Karpas-422 (cell line): ENCODE measurements around the gene PRRT2. TPM values are rescaled to one million over a fixed set of nuclear protein-coding genes. Genes with fewer than 3 reads are reported as not detected.

Source experiments
- DNase-seq: peaks from one replicate; pipeline ENCODE4 v3.0.0-alpha.2; 2015
- H2AFZ ChIP-seq: fragments of 200-600 bp; sonication (generic); 2 replicates; pipeline ENCODE4 v1.6.1; 2014; ENCODE audit warnings: antibody characterized with exemption, low read length, mixed read lengths
- H3K27ac ChIP-seq: fragments of 200-600 bp; sonication (generic); 2 replicates; pipeline ENCODE4 v1.5.1; 2014; ENCODE audit warnings: mild to moderate bottlenecking, low read length, moderate library complexity
- H3K27me3 ChIP-seq: fragments of 200-600 bp; sonication (generic); 2 replicates; pipeline ENCODE4 v1.6.1; 2014; ENCODE audit warnings: low read length, mixed read lengths
- H3K36me3 ChIP-seq: fragments of 200-600 bp; sonication (generic); 2 replicates; pipeline ENCODE4 v1.6.1; 2014; ENCODE audit warnings: low read length, mixed read lengths; ENCODE audit not compliant: insufficient read depth
- H3K4me1 ChIP-seq: fragments of 200-600 bp; sonication (generic); 2 replicates; pipeline ENCODE4 v1.6.1; 2014; ENCODE audit warnings: mild to moderate bottlenecking, low read length, mixed read lengths
- H3K4me2 ChIP-seq: fragments of 200-600 bp; sonication (generic); 2 replicates; pipeline ENCODE4 v1.6.1; 2014; ENCODE audit warnings: low read length, low read depth, mild to moderate bottlenecking; ENCODE audit not compliant: poor library complexity, severe bottlenecking
- H3K4me3 ChIP-seq: fragments of 200-600 bp; sonication (generic); 2 replicates; pipeline ENCODE4 v1.5.1; 2014; ENCODE audit warnings: mild to moderate bottlenecking, antibody characterized with exemption, low read length, mixed read lengths
- H3K79me2 ChIP-seq: fragments of 200-600 bp; sonication (generic); 2 replicates; pipeline ENCODE4 v1.6.1; 2014; ENCODE audit warnings: mild to moderate bottlenecking, low read length, mixed read lengths
- H3K9ac ChIP-seq: fragments of 200-600 bp; sonication (generic); 2 replicates; pipeline ENCODE4 v1.6.0; 2014; ENCODE audit warnings: low read length
- H3K9me2 ChIP-seq: fragments of 200-600 bp; sonication (generic), shearing (Covaris generic); replicated peaks from 2 replicates; pipeline ENCODE4 v1.6.0; 2014; ENCODE audit warnings: mild to moderate bottlenecking, low read length, moderate library complexity; ENCODE audit not compliant: insufficient read depth
- H3K9me3 ChIP-seq: fragments of 300-700, 200-600 bp; sonication (generic); 2 replicates; pipeline ENCODE4 v1.6.1; 2014; ENCODE audit warnings: low read length, mixed read lengths
- H4K20me1 ChIP-seq: fragments of 200-600 bp; sonication (generic); 2 replicates; pipeline ENCODE4 v1.6.1; 2014; ENCODE audit warnings: mild to moderate bottlenecking, antibody characterized with exemption, low read length, low read depth; ENCODE audit not compliant: insufficient read depth
- total RNA-seq: library from RNA; depleted of rRNA; stranded (reverse); fragments of >200 nt; shearing (Covaris generic); gene quantifications from 2 replicates; pipeline ENCODE4 v1.2.3, GENCODE V29; 2014; ENCODE audit warnings: low replicate concordance

PRRT2 gene
- total RNA-seq, 1 experiment from 2014 or later: 3.5 TPM

DNA sequence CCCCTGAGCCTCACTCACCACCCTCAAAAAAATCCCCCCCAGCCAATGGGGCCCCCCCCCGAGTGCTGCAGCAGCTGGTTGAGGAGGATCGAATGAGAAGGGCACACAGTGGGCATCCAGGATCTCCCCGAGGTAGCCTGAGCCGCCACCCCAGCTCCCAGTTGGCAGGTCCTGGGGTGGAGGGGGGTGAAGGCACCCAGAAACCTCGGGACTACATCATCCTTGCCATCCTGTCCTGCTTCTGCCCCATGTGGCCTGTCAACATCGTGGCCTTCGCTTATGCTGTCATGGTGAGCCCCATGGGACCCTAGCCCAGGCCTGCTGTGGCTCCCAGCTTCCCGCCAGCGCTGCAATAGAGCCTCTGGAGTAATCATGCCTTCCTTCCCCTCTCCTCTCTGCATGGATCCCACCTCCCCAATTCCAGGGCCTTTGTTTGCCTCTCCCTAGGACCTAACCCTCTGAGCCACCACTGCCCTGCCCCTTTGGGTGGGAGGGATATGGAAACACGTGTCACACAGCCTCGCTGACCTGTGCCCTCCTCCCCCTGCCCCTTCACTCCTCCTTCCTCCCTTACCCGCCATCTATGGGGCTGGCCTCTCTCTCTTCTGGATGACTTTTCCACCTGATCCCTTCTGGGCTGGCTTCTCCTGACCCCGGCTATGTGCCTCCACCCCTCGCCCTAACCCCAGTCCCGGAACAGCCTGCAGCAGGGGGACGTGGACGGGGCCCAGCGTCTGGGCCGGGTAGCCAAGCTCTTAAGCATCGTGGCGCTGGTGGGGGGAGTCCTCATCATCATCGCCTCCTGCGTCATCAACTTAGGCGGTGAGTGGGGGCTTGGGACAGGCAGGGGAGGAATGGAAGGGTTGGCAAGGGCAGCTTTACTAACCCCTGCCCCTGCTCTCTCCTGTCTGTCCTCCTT is 1.9 kb downstream of the PRRT2 start:
- Histone ChIP-seq H3K27ac (peak overlapping the region; percentile 89), H3K36me3 (peaks cover 20% of the 10 kb centered on the region), H3K4me3 (peak overlapping the region; percentile 83; the same call in 1 of the 2 replicates), H3K9ac (peak overlapping the region; percentile 87), H2AFZ (no peak overlapping the region), H3K9me2 (no peaks in the 10 kb centered on the region), H3K27me3 (no peaks in the 10 kb centered on the region), H4K20me1 (peaks cover 11% of the 10 kb centered on the region), H3K9me3 (no peaks in the 10 kb centered on the region), H3K79me2 (peaks cover 15% of the 10 kb centered on the region), H3K4me2 (peak overlapping the region; percentile 100), H3K4me1 (peaks cover 80% of the 10 kb centered on the region)
- DNase-seq: no peak

- Histone ChIP-seq H3K4me1 (peaks cover 79% of the 10 kb centered on the region), H3K4me3 (peak overlapping the region; percentile 83), H3K27me3 (no peaks in the 10 kb centered on the region), H4K20me1 (peaks cover 7% of the 10 kb centered on the region; the same call in 1 of the 2 replicates), H3K9me2 (no peaks in the 10 kb centered on the region), H3K79me2 (peaks cover 8% of the 10 kb centered on the region), H3K36me3 (peaks cover 18% of the 10 kb centered on the region), H3K27ac (peak overlapping the region; percentile 89), H2AFZ (peak overlapping the region; percentile 88; the same call in 1 of the 2 replicates), H3K4me2 (peak overlapping the region; percentile 100), H3K9ac (peak overlapping the region; percentile 87), H3K9me3 (no peaks in the 10 kb centered on the region)
- DNase-seq: no peak
Measured at GRCh38 chr16:29814592-29814991, 2.6 kb downstream of the PRRT2 start.

- peak overlapping the region; percentile 100 for H3K4me2 ChIP-seq
- peaks cover 79% of the 10 kb centered on the region for H3K4me1 ChIP-seq
- peak overlapping the region; percentile 88; the same call in 1 of the 2 replicates for H2AFZ ChIP-seq
- H3K27ac ChIP-seq: peak overlapping the region; percentile 89
- H3K4me3 ChIP-seq: peak overlapping the region; percentile 83
- H4K20me1 ChIP-seq: peaks cover 5% of the 10 kb centered on the region; the same call in 1 of the 2 replicates
- H3K9me3 ChIP-seq: no peaks in the 10 kb centered on the region
- no peaks in the 10 kb centered on the region for H3K27me3 ChIP-seq
- H3K36me3 ChIP-seq: peaks cover 12% of the 10 kb centered on the region; the same call in 1 of the 2 replicates
- no peaks in the 10 kb centered on the region for H3K9me2 ChIP-seq
- DNase-seq: peak; percentile 66
- H3K9ac ChIP-seq: peak overlapping the region; percentile 87
- peaks cover 8% of the 10 kb centered on the region for H3K79me2 ChIP-seq
Measured at GRCh38 chr16:29815032-29815721, 3.2 kb downstream of the PRRT2 start.

GRCh38 chr16:29815793-29816693 is 4.0 kb downstream of the PRRT2 start, which contains the start of gene PAGR1:
Gene PAGR1, plus strand, starts transcription at chr16:29816152. Its CDS starts 374 bp downstream, at chr16:29816526.
- DNase-seq: peak; percentile 100
- Histone ChIP-seq H3K36me3 (peaks cover 9% of the 10 kb centered on the region; the same call in 1 of the 2 replicates), H3K4me1 (peaks cover 79% of the 10 kb centered on the region), H4K20me1 (peaks cover 11% of the 10 kb centered on the region; the same call in 1 of the 2 replicates), H3K9me3 (no peaks in the 10 kb centered on the region), H3K4me3 (peak within 1 kb of the TSS; percentile 83), H3K79me2 (peaks cover 8% of the 10 kb centered on the region), H2AFZ (peak within 1 kb of the TSS; percentile 88; the same call in 1 of the 2 replicates), H3K27ac (peak within 1 kb of the TSS; percentile 89), H3K27me3 (no peaks in the 10 kb centered on the region), H3K9me2 (no peaks in the 10 kb centered on the region), H3K9ac (peak within 1 kb of the TSS; percentile 87), H3K4me2 (peak within 1 kb of the TSS; percentile 100)

GRCh38 chr16:29816694-29817441 is 4.9 kb downstream of the PRRT2 start:
- Histone ChIP-seq H3K27ac (peak overlapping the region; percentile 89), H3K9me3 (no peaks in the 10 kb centered on the region), H3K9me2 (no peaks in the 10 kb centered on the region), H3K9ac (peak overlapping the region; percentile 87), H3K4me1 (peaks cover 72% of the 10 kb centered on the region), H3K4me3 (peak overlapping the region; percentile 83), H3K79me2 (peaks cover 8% of the 10 kb centered on the region), H3K4me2 (peak overlapping the region; percentile 100), H3K27me3 (no peaks in the 10 kb centered on the region), H2AFZ (peak overlapping the region; percentile 19; the same call in 1 of the 2 replicates), H4K20me1 (peaks cover 20% of the 10 kb centered on the region; the same call in 1 of the 2 replicates), H3K36me3 (peaks cover 9% of the 10 kb centered on the region; the same call in 1 of the 2 replicates)
- peak; percentile 81 for DNase-seq

- Histone ChIP-seq H3K79me2 (peaks cover 8% of the 10 kb centered on the region), H2AFZ (no peak overlapping the region), H3K27ac (no peak overlapping the region), H3K4me1 (peaks cover 66% of the 10 kb centered on the region), H3K9me2 (no peaks in the 10 kb centered on the region), H3K4me2 (peak overlapping the region; percentile 100), H4K20me1 (peaks cover 20% of the 10 kb centered on the region; the same call in 1 of the 2 replicates), H3K36me3 (peaks cover 9% of the 10 kb centered on the region; the same call in 1 of the 2 replicates), H3K4me3 (no peak overlapping the region), H3K9ac (peak overlapping the region; percentile 27; the same call in 1 of the 2 replicates), H3K9me3 (no peaks in the 10 kb centered on the region), H3K27me3 (no peaks in the 10 kb centered on the region)
- no peak for DNase-seq
Measured at GRCh38 chr16:29818082-29818481, 6.1 kb downstream of the PRRT2 start.

GRCh38 chr16:29819506-29819905 is 7.5 kb downstream of the PRRT2 start:
- no peaks in the 10 kb centered on the region for H3K27me3 ChIP-seq
- no peak for DNase-seq
- H2AFZ ChIP-seq: no peak overlapping the region
- peaks cover 8% of the 10 kb centered on the region for H3K79me2 ChIP-seq
- H3K9me3 ChIP-seq: no peaks in the 10 kb centered on the region
- peak overlapping the region; percentile 66 for H3K4me2 ChIP-seq
- H3K4me3 ChIP-seq: peak overlapping the region; percentile 49; the same call in 1 of the 2 replicates
- H3K36me3 ChIP-seq: peaks cover 9% of the 10 kb centered on the region; the same call in 1 of the 2 replicates
- H3K27ac ChIP-seq: no peak overlapping the region
- peaks cover 20% of the 10 kb centered on the region; the same call in 1 of the 2 replicates for H4K20me1 ChIP-seq
- H3K4me1 ChIP-seq: peaks cover 52% of the 10 kb centered on the region
- no peaks in the 10 kb centered on the region for H3K9me2 ChIP-seq
- H3K9ac ChIP-seq: peak overlapping the region; percentile 26
